Lung (tissue), 12 donors: ENCODE data around the gene GRM5. TPM values are rescaled to one million over a fixed set of nuclear protein-coding genes. Genes with fewer than 3 reads are reported as not detected.

Experiments used
- ATAC-seq: fragments of 200-7000 bp; cut with Tn5 transposase; one replicate; pipeline ENCODE4 v1.9.1; 2020; ENCODE audit warnings: moderate number of reproducible peaks; ENCODE audit not compliant: insufficient read depth, low FRiP score
- DNase-seq, 3 donors: peaks; one replicate each; pipeline ENCODE4 v3.0.0-alpha.2; 2013 to 2017
- H3K27ac ChIP-seq, 2 donors: one replicate each; pipeline ENCODE4 v1.5.1; 2013; ENCODE audit warnings: mild to moderate bottlenecking in 2 of 2, moderate library complexity in 2 of 2, control low read depth in 1 of 2, inconsistent platforms in 1 of 2, low read depth in 1 of 2, low read length in 1 of 2
- H3K27me3 ChIP-seq, 3 donors: one replicate each; pipeline ENCODE4 v1.5.1; 2013; ENCODE audit warnings: low read length in 2 of 3; ENCODE audit not compliant: control insufficient read depth in 3 of 3, insufficient read depth in 3 of 3
- H3K36me3 ChIP-seq, 4 donors: one replicate each; pipeline ENCODE4 v1.5.1; 2013; ENCODE audit warnings: low read length in 4 of 4, mild to moderate bottlenecking in 1 of 4, moderate library complexity in 1 of 4; ENCODE audit not compliant: control insufficient read depth in 4 of 4, insufficient read depth in 4 of 4
- H3K4me1 ChIP-seq, 5 donors: one replicate each; pipeline ENCODE4 v1.5.1; 2013; ENCODE audit warnings: low read length in 5 of 5, mild to moderate bottlenecking in 2 of 5, moderate library complexity in 1 of 5; ENCODE audit not compliant: control insufficient read depth in 5 of 5, insufficient read depth in 5 of 5
- H3K4me3 ChIP-seq: one replicate; pipeline ENCODE4 v1.5.1; 2013; ENCODE audit warnings: mild to moderate bottlenecking, control low read depth, moderate library complexity
- H3K9ac ChIP-seq, 2 donors: one replicate each; pipeline ENCODE4 v1.5.1; 2013; ENCODE audit warnings: low read length in 2 of 2, control low read depth in 1 of 2; ENCODE audit not compliant: insufficient read depth in 1 of 2
- H3K9me3 ChIP-seq, 4 donors: one replicate each; pipeline ENCODE4 v1.5.1; 2013; ENCODE audit warnings: low read length in 3 of 4, mild to moderate bottlenecking in 1 of 4, moderate library complexity in 1 of 4; ENCODE audit not compliant: control insufficient read depth in 4 of 4, insufficient read depth in 3 of 4
- WGBS, 2 donors: extraction: QIAGEN DNeasy Blood & Tissue Kit; methylation state at CpG; one replicate each; pipeline ENCODE4 v1.1.7; 2013; 5-methylcytosine and 5-hydroxymethylcytosine counted together
- polyA plus RNA-seq, 2 donors: library from polyadenylated mRNA; stranded (reverse); fragments of 200-250 nt; gene quantifications; one replicate each; pipeline ENCODE4 v1.2.1, GENCODE V29; 2013
- total RNA-seq, 2 donors: library from RNA; depleted of rRNA in 1 of 2; stranded (reverse); fragments of >200 nt in 1 of 2; gene quantifications; one replicate each; pipeline ENCODE4 v1.2.1, GENCODE V29; 2014 to 2021
- TF ChIP-seq, protein P1 (sequence below): IDR thresholded peaks from 2 replicates; pipeline ENCODE4 v1.5.1; 2012; ENCODE audit warnings: mild to moderate bottlenecking; ENCODE audit errors: control extremely low read depth, extremely low read depth
- donor health status: control.
- donor health status: control.
- donor health status: Bipolar disorder and iron deficiency.
- donor health status: healthy.
- donor health status: DM: yes; HTN: yes; CAD: no.

Gene GRM5
- total and polyA plus RNA-seq, 4 donors = 0.02 to 1.2 (median 0.35) TPM

DNA sequence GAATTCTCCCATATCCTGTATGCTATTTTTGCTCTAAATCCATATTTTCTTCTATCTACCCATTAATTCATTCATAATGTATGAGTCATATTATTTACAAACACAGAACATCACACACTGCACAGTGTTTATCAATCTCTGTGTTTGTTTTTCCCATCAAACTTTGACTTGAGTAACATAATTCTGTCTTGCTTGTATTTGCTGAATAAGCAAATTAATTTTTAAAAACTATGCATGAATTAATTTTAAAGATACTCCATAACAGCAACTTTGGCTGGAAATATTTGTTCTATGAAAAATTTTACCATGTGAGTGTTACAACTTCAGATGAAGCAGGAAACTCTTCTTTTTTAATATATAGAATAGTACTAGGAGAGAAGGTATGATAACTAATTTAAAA is 275.6 kb downstream of the GRM5 start:
- H3K27me3 ChIP-seq = no peaks in the 10 kb centered on the region
- H3K36me3 ChIP-seq = no peaks in the 10 kb centered on the region
- H3K4me1 ChIP-seq = no peaks in the 10 kb centered on the region
- TF ChIP-seq, protein P1, sequence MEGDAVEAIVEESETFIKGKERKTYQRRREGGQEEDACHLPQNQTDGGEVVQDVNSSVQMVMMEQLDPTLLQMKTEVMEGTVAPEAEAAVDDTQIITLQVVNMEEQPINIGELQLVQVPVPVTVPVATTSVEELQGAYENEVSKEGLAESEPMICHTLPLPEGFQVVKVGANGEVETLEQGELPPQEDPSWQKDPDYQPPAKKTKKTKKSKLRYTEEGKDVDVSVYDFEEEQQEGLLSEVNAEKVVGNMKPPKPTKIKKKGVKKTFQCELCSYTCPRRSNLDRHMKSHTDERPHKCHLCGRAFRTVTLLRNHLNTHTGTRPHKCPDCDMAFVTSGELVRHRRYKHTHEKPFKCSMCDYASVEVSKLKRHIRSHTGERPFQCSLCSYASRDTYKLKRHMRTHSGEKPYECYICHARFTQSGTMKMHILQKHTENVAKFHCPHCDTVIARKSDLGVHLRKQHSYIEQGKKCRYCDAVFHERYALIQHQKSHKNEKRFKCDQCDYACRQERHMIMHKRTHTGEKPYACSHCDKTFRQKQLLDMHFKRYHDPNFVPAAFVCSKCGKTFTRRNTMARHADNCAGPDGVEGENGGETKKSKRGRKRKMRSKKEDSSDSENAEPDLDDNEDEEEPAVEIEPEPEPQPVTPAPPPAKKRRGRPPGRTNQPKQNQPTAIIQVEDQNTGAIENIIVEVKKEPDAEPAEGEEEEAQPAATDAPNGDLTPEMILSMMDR = no peak
- no peaks in the 10 kb centered on the region for H3K9me3 ChIP-seq
- DNase-seq (no peak), ATAC-seq (no peak)
- no peak overlapping the region for H3K27ac ChIP-seq
- H3K4me3 ChIP-seq = no peak overlapping the region
- H3K9ac ChIP-seq = no peak overlapping the region

DNA sequence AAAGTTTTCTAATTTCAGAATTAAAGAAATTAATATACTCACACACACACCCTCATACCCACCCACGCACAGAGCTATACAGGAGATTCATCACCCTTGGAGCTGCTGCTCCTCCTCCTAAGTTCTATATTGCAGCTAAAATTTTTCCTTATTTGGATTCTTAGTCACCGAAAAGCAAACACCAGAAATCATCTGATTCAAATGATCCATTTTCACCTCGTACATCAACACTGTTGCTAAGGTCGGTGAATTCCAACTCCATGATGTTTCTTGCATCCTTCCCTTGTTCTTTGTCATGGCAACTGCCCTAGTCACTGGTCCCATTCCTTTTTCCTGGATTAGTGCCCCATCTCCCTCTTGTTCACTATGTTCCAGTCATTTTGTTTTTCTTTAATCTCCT is 286.2 kb downstream of the GRM5 start:
- Histone ChIP-seq H3K27ac (no peak overlapping the region), H3K36me3 (no peaks in the 10 kb centered on the region), H3K4me1 (no peaks in the 10 kb centered on the region), H3K27me3 (no peaks in the 10 kb centered on the region), H3K4me3 (no peak overlapping the region), H3K9ac (no peak overlapping the region), H3K9me3 (peaks cover 0 to 4% (median 0%) of the 10 kb centered on the region in 4 donors)
- DNase-seq (no peak), ATAC-seq (no peak)
- 75 to 85% methylated on average over 4 of the region's 4 CpGs for whole genome bisulfite sequencing, 2 donors
- TF ChIP-seq, protein P1 = no peak

DNA sequence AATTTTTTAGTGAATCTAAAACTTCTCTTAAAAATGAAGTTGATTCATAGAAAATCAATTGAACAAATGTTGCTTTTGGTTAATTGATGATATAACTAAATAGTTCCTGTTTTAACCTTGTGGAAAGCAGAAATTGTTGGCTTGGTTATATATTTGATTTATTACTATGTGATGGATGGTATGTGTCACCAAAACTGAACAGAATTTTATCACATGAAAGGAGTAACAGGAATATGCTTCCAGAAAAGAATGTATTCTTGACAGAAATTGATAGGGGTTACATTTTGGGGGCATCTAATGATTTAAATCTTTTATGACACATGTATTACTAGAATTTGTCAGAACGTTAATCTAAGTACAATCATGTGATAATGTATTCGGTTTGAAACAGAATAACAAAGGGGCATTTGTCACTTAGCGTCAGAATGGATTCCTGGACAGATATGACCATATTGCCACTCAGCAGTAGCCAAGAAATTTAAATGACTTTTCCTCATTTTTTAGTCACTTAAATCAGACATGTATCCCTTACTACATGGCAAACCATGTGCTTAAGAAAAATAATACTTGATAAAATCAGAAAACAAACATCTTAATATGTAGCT is 295.2 kb downstream of the GRM5 start:
- no peaks in the 10 kb centered on the region for H3K9me3 ChIP-seq
- H3K9ac ChIP-seq = no peak overlapping the region
- no peaks in the 10 kb centered on the region for H3K4me1 ChIP-seq
- no peaks in the 10 kb centered on the region for H3K27me3 ChIP-seq
- ATAC-seq (no peak), DNase-seq (no peak)
- no peaks in the 10 kb centered on the region for H3K36me3 ChIP-seq
- 56 to 62% methylated on average over 3 of the region's 3 CpGs for WGBS, 2 donors
- TF ChIP-seq, protein P1 = no peak
- no peak overlapping the region for H3K4me3 ChIP-seq
- H3K27ac ChIP-seq = no peak overlapping the region

DNA sequence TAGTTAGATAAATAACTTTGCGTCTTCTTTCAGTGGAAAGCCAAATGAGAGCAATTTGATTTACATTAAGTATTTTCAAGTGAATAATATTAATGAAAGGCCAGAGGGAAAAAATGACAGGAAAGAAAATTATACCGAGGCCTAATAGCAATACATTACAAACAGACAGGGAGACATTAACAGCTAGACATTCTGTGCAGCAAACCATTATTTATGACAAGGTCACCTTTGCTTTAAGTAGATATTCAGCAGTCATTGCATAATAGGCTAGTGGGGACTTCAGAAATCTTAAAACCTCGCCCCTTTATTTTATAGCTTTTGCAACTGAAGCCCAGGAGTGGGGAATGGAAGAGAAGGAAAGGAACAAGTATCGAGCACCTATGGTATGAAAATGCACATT is 321.6 kb downstream of the GRM5 start:
- no peaks in the 10 kb centered on the region for H3K36me3 ChIP-seq
- no peak overlapping the region for H3K4me3 ChIP-seq
- H3K9me3 ChIP-seq = peaks cover 0 to 4% (median 2%) of the 10 kb centered on the region in 4 donors
- no peaks in the 10 kb centered on the region for H3K4me1 ChIP-seq
- no peaks in the 10 kb centered on the region for H3K27me3 ChIP-seq
- ATAC-seq (no peak), DNase-seq (no peak)
- no peak overlapping the region for H3K27ac ChIP-seq
- no peak overlapping the region for H3K9ac ChIP-seq
- TF ChIP-seq, protein P1 = no peak
- 90 to 92% methylated on average over 4 of the region's 4 CpGs for WGBS, 2 donors
